Breast epithelium (tissue), 4 donors: ENCODE results near the gene SNCA. TPM values are rescaled to one million over a fixed set of nuclear protein-coding genes. Genes with fewer than 3 reads are reported as not detected.

Experiments used
- DNase-seq, 2 donors: peaks; one replicate each; pipeline ENCODE4 v3.0.0-alpha.2; 2019; ENCODE audit warnings: low spot score in 2 of 2
- H3K27ac ChIP-seq, 2 donors: fragments of 200-600 bp; sonication (generic) in 1 of 2; one replicate each; pipeline ENCODE4 v1.5.1; 2016 to 2019; ENCODE audit warnings: mild to moderate bottlenecking in 1 of 2
- H3K27me3 ChIP-seq, 2 donors: fragments of 200-600 bp; sonication (generic) in 1 of 2; one replicate each; pipeline versions ENCODE4 v1.5.1 to v1.6.0; 2017 to 2019; ENCODE audit warnings: control low read depth in 1 of 2, mild to moderate bottlenecking in 1 of 2
- H3K36me3 ChIP-seq: fragments of 200-600 bp; one replicate; pipeline ENCODE4 v1.5.1; 2019
- H3K4me1 ChIP-seq, 2 donors: fragments of 200-600 bp; sonication (generic); one replicate each; pipeline ENCODE4 v1.5.1; 2016 to 2019; ENCODE audit warnings: control low read depth in 1 of 2
- H3K4me3 ChIP-seq, 3 donors: fragments of 200-600 bp; sonication (generic); 1 replicate in 2 of 3; 2 replicates in 1 of 3; pipeline ENCODE4 v1.5.1; 2016 to 2019; ENCODE audit warnings: mild to moderate bottlenecking in 3 of 3, moderate library complexity in 2 of 3
- H3K9me3 ChIP-seq, 2 donors: fragments of 200-600 bp; sonication (generic) in 1 of 2; one replicate each; pipeline ENCODE4 v1.5.1; 2016 to 2019; ENCODE audit warnings: control low read depth in 1 of 2
- POLR2A ChIP-seq: fragments of 450-650 bp; IDR thresholded peaks from one replicate; pipeline ENCODE4 v1.6.1; 2016; ENCODE audit warnings: antibody characterized with exemption, mild to moderate bottlenecking, moderate library complexity
- POLR2AphosphoS5 ChIP-seq, 3 donors: sonication (generic); formaldehyde crosslinking; IDR thresholded peaks; one replicate each; pipeline ENCODE4 v1.6.1; 2017; ENCODE audit warnings: antibody characterized with exemption in 3 of 3
- intact Hi-C: fragments of 100-400 bp; cut with DNase I; formaldehyde crosslinking; loops from one replicate; pipeline ENCODE4 v1.15.1; 2023; ENCODE audit warnings: low total_unique reads
- total RNA-seq, 3 donors: library from RNA; depleted of rRNA; stranded (reverse); fragments of >200 nt; gene quantifications; one replicate each; pipeline ENCODE4 v1.1.0, GENCODE V29; 2016
- TF ChIP-seq, protein P1 (sequence below), 3 donors: fragments of 450-650 bp; IDR thresholded peaks; one replicate each; pipeline ENCODE4 v1.5.1; 2016 to 2017; ENCODE audit warnings: antibody characterized with exemption in 3 of 3, mild to moderate bottlenecking in 3 of 3, moderate library complexity in 3 of 3

The SNCA gene
- total RNA-seq, 3 donors from 2014 or later: 12.7 to 15.7 (median 15.4) TPM

DNA sequence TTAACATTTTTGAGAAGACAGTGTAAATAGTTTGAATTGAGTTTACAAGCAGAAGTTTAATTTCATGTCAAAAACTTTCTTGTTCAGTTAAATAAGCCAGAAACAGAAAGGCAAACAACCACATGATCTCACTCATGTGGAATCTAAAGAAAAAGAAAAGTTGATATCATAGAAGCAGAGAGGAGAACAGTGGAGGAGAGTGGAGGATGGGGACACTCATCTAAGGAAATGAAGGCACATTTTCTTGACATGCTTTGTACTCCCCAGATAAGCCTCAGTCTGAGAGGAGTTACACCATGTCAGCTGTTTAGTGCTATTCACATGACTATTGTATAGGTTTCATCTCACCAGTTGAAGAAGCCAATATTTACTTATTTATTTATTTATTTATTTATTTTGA is 13.5 kb downstream of the SNCA start:
- TF ChIP-seq POLR2AphosphoS5 (IDR thresholded peaks at IDR 0.05): no peak
- no peak for TF ChIP-seq POLR2A
- TF ChIP-seq, protein P1, sequence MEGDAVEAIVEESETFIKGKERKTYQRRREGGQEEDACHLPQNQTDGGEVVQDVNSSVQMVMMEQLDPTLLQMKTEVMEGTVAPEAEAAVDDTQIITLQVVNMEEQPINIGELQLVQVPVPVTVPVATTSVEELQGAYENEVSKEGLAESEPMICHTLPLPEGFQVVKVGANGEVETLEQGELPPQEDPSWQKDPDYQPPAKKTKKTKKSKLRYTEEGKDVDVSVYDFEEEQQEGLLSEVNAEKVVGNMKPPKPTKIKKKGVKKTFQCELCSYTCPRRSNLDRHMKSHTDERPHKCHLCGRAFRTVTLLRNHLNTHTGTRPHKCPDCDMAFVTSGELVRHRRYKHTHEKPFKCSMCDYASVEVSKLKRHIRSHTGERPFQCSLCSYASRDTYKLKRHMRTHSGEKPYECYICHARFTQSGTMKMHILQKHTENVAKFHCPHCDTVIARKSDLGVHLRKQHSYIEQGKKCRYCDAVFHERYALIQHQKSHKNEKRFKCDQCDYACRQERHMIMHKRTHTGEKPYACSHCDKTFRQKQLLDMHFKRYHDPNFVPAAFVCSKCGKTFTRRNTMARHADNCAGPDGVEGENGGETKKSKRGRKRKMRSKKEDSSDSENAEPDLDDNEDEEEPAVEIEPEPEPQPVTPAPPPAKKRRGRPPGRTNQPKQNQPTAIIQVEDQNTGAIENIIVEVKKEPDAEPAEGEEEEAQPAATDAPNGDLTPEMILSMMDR (IDR thresholded peaks at IDR 0.05): no peak
- H3K4me1 ChIP-seq: no peaks in the 10 kb centered on the region
- no peaks in the 10 kb centered on the region for H3K36me3 ChIP-seq
- no peak for DNase-seq
- H3K27ac ChIP-seq: no peak overlapping the region
- H3K27me3 ChIP-seq: no peaks in the 10 kb centered on the region
- intact Hi-C loops: loop anchor here (2.0 kb wide), 1 partner anchor 53 kb away; no protein-coding TSS in a partner anchor
- H3K4me3 ChIP-seq: no peak overlapping the region
- H3K9me3 ChIP-seq: no peaks in the 10 kb centered on the region

DNA sequence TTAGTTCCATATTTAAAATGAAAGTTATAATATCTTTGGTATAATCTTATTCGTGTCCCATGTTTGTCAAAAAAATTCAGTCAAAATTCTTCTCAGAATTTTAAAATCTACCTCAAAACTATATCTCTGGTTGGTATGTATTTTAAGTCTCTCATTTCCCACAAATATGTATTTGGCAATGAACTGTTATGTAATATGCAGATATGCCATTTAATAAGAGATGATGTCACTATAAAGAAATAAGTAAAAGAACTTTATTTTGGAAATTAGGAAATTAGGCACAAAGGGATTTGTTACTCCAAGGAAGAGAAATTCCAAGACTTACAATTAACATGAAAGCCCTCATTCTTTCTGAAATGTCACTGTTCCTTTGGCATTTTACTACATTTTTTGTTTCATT is 15.3 kb downstream of the SNCA start:
- no peaks in the 10 kb centered on the region for H3K36me3 ChIP-seq
- H3K27ac ChIP-seq: no peak overlapping the region
- no peaks in the 10 kb centered on the region for H3K27me3 ChIP-seq
- intact Hi-C loops: loop anchor here (2.0 kb wide), 1 partner anchor 55 kb away; no protein-coding TSS in a partner anchor
- no peaks in the 10 kb centered on the region for H3K4me1 ChIP-seq
- H3K9me3 ChIP-seq: no peaks in the 10 kb centered on the region
- no peak for TF ChIP-seq POLR2A
- TF ChIP-seq POLR2AphosphoS5 (IDR thresholded peaks at IDR 0.05): no peak
- TF ChIP-seq, protein P1 (IDR thresholded peaks at IDR 0.05): no peak
- no peak overlapping the region for H3K4me3 ChIP-seq
- DNase-seq: no peak

DNA sequence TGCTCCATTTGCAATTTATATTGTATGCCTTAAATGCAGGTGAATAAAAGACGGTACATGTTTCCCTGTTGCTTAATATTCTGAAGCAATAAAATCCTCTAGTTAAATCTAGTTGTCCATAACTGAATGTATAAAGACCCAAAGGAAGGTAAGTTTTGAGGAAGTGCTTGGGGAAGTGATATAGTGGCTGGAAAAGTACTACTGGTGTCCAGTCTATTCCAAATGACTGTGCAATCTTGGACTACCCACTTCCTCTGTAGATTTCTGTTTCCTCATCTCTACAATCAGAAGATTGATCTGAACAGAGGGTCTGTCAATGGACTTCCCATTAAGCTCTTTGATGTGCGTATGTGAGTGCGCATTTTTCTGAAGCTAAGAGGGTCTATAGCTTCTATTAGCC is 17.0 kb downstream of the SNCA start:
- no peaks in the 10 kb centered on the region for H3K27me3 ChIP-seq
- intact Hi-C loops: no loop called here
- no peak for TF ChIP-seq POLR2A
- TF ChIP-seq, protein P1 (IDR thresholded peaks at IDR 0.05): no peak
- TF ChIP-seq POLR2AphosphoS5 (IDR thresholded peaks at IDR 0.05): no peak
- H3K4me1 ChIP-seq: no peaks in the 10 kb centered on the region
- no peak overlapping the region for H3K27ac ChIP-seq
- DNase-seq: no peak
- no peaks in the 10 kb centered on the region for H3K9me3 ChIP-seq
- H3K36me3 ChIP-seq: no peaks in the 10 kb centered on the region
- no peak overlapping the region for H3K4me3 ChIP-seq

DNA sequence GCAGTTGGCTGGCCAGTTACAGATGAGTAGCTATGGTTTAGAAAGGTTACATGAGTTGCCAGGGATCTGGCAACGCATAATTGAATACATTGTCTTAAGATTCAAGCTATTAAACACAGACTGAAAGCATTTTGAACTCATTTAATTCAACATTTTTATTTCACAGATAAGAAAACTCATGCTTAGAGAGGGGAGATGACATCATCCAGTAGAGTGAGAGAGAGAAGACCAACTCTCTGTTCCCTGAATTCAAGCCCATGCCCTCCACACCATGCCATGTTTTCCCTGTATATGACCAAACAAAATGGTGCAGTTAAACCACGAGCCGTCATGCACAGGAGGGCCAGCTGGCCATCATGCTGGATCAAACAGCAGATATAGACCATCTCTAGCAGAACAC is 22.6 kb downstream of the SNCA start:
- DNase-seq: no peak
- no peak overlapping the region for H3K4me3 ChIP-seq
- no peaks in the 10 kb centered on the region for H3K9me3 ChIP-seq
- H3K36me3 ChIP-seq: no peaks in the 10 kb centered on the region
- H3K27me3 ChIP-seq: no peaks in the 10 kb centered on the region
- no peak overlapping the region for H3K27ac ChIP-seq
- no peak for TF ChIP-seq POLR2AphosphoS5 (IDR thresholded peaks at IDR 0.05)
- no peak for TF ChIP-seq POLR2A
- TF ChIP-seq, protein P1 (IDR thresholded peaks at IDR 0.05): no peak
- intact Hi-C loops: no loop called here
- no peaks in the 10 kb centered on the region for H3K4me1 ChIP-seq

DNA sequence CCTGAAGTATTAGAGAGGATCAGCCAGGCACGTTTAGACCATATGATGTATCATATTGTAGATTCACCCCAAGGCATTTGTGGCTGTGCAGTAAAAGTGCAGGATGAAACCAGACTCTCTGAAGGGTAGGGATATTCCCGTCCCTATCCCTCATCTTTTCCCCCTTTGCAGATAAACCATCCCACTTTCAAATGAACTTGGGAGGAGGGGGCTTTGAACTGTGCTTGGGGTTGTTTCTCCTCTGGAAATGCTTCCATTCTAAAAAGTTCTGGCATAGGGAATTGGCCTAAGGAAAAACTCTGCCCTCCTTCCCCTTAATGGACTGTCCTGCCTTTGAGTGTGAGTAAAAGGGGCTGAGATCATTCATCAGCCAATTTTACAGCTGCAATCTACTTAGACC is 23.8 kb downstream of the SNCA start:
- no peak for TF ChIP-seq POLR2AphosphoS5 (IDR thresholded peaks at IDR 0.05)
- TF ChIP-seq, protein P1 (IDR thresholded peaks at IDR 0.05): no peak
- no peak for TF ChIP-seq POLR2A
- H3K27me3 ChIP-seq: no peaks in the 10 kb centered on the region
- H3K4me3 ChIP-seq: no peak overlapping the region
- intact Hi-C loops: no loop called here
- no peaks in the 10 kb centered on the region for H3K36me3 ChIP-seq
- H3K9me3 ChIP-seq: no peaks in the 10 kb centered on the region
- no peak overlapping the region for H3K27ac ChIP-seq
- no peak for DNase-seq
- no peaks in the 10 kb centered on the region for H3K4me1 ChIP-seq
